AG04449 (cell line): ENCODE measurements around the gene DGKB.

Experiments used
- CTCF ChIA-PET: fragments of 350-600 bp; formaldehyde crosslinking; extraction: SDS; loops from one replicate; lab custom pipeline; 2021; ENCODE audit warnings: antibody characterized with exemption; lab: Yijun Ruan, JAX
- POLR2A ChIA-PET: fragments of 400-600, 350-600 bp; formaldehyde crosslinking; extraction: SDS; loops from one replicate; lab custom pipeline; 2020; ENCODE audit warnings: antibody characterized with exemption, inconsistent platforms; lab: Yijun Ruan, JAX
- DNase-seq: peaks from one replicate; pipeline ENCODE4 v3.0.0-alpha.2; 2010; ENCODE audit warnings: low read depth, low spot score
- H3K4me3 ChIP-seq: 2 replicates; pipeline ENCODE4 v1.5.1; 2011; ENCODE audit warnings: low read depth, mild to moderate bottlenecking, control low read depth, low read length
- CTCF ChIP-seq: IDR thresholded peaks from one replicate; pipeline ENCODE4 v1.5.1; 2011; ENCODE audit warnings: mild to moderate bottlenecking, moderate library complexity, low read length, control low read depth, inconsistent platforms; ENCODE audit not compliant: insufficient read depth; ENCODE audit errors: missing control alignments

Gene DGKB

GRCh38 chr7:14418633-14419032, 483.9 kb downstream of the DGKB start:
- no peak for TF ChIP-seq CTCF
- no peak overlapping the region for H3K4me3 ChIP-seq
- ChIA-PET CTCF (no interaction called here), POLR2A (no interaction called here)
- DNase-seq, result no peak

GRCh38 chr7:14414274-14414986, 488.1 kb downstream of the DGKB start:
- H3K4me3 ChIP-seq, result no peak overlapping the region
- DNase-seq, result no peak
- ChIA-PET POLR2A (no interaction called here), CTCF (no interaction called here)
- TF ChIP-seq CTCF, result no peak

GRCh38 chr7:14407246-14408015, 495.1 kb downstream of the DGKB start:
- POLR2A ChIA-PET, result no interaction called here
- no peak overlapping the region for H3K4me3 ChIP-seq
- CTCF ChIA-PET, result no interaction called here
- TF ChIP-seq CTCF, result no peak
- no peak for DNase-seq

GRCh38 chr7:14403587-14403986, 499.0 kb downstream of the DGKB start:
- no peak for DNase-seq
- POLR2A ChIA-PET, result no interaction called here
- no peak overlapping the region for H3K4me3 ChIP-seq
- no peak for TF ChIP-seq CTCF
- CTCF ChIA-PET, result no interaction called here

GRCh38 chr7:14400271-14400670, 502.3 kb downstream of the DGKB start:
- POLR2A ChIA-PET, result no interaction called here
- CTCF ChIA-PET, result no interaction called here
- no peak for DNase-seq
- H3K4me3 ChIP-seq, result no peak overlapping the region
- TF ChIP-seq CTCF, result no peak

GRCh38 chr7:14398526-14398925, 504.0 kb downstream of the DGKB start:
- DNase-seq, result no peak
- no peak for TF ChIP-seq CTCF
- H3K4me3 ChIP-seq, result no peak overlapping the region
- ChIA-PET CTCF (no interaction called here), POLR2A (no interaction called here)
